KMS-11 (cell line): ENCODE results near the gene CARD19.

Source experiments
- H2AFZ ChIP-seq: fragments of 200-600 bp; sonication (generic); 2 replicates; pipeline ENCODE4 v1.6.1; 2016; ENCODE audit warnings: antibody characterized with exemption, mixed run types, low read depth
- H3K27ac ChIP-seq: fragments of 200-600 bp; sonication (generic); 2 replicates; pipeline ENCODE4 v1.6.1; 2016; ENCODE audit warnings: mild to moderate bottlenecking, mixed run types
- H3K27me3 ChIP-seq: fragments of 200-600 bp; sonication (generic); 2 replicates; pipeline ENCODE4 v1.6.1; 2017; ENCODE audit warnings: mild to moderate bottlenecking, low read depth, mixed run types, moderate library complexity; ENCODE audit not compliant: insufficient read depth
- H3K36me3 ChIP-seq: fragments of 200-600 bp; sonication (generic); 2 replicates; pipeline ENCODE4 v1.6.1; 2017; ENCODE audit warnings: mild to moderate bottlenecking, mixed run types; ENCODE audit not compliant: insufficient read depth
- H3K4me1 ChIP-seq: fragments of 200-600 bp; sonication (generic); 2 replicates; pipeline ENCODE4 v1.6.1; 2016; ENCODE audit warnings: mild to moderate bottlenecking, low read depth, mixed run types; ENCODE audit not compliant: poor library complexity, severe bottlenecking
- H3K4me2 ChIP-seq: fragments of 200-600 bp; sonication (generic); 2 replicates; pipeline ENCODE4 v1.7.0; 2016; ENCODE audit warnings: mild to moderate bottlenecking, mixed run types
- H3K4me3 ChIP-seq: fragments of 200-600 bp; sonication (generic); IDR thresholded peaks from 2 replicates; pipeline ENCODE4 v1.6.1; 2017; ENCODE audit warnings: low read depth, low read length, mixed read lengths; ENCODE audit not compliant: insufficient read depth
- H3K79me2 ChIP-seq: fragments of 200-600 bp; sonication (generic); 2 replicates; pipeline ENCODE4 v1.6.1; 2016; ENCODE audit warnings: low read depth, mixed run types; ENCODE audit not compliant: insufficient read depth
- H3K9ac ChIP-seq: fragments of 200-600 bp; sonication (generic); 2 replicates; pipeline ENCODE4 v1.6.1; 2016; ENCODE audit warnings: mild to moderate bottlenecking, mixed run types
- H4K20me1 ChIP-seq: fragments of 200-600 bp; sonication (generic); 2 replicates; pipeline ENCODE4 v1.6.1; 2016; ENCODE audit warnings: mild to moderate bottlenecking, mixed run types; ENCODE audit not compliant: insufficient read depth
- CTCF ChIP-seq: fragments of 200-600 bp; sonication (generic); conservative IDR thresholded peaks from 2 replicates; pipeline ENCODE4 v1.6.1; 2017; ENCODE audit warnings: low read depth, mild to moderate bottlenecking, antibody characterized with exemption, low read length, moderate library complexity, mixed read lengths

CARD19 gene

GRCh38 chr9:93105620-93106019 is 9.6 kb downstream of the CARD19 start:
- H3K4me2 ChIP-seq, result no peak overlapping the region
- H3K9ac ChIP-seq, result no peak overlapping the region
- H3K27me3 ChIP-seq, result no peaks in the 10 kb centered on the region
- H3K79me2 ChIP-seq, result no peaks in the 10 kb centered on the region
- H3K27ac ChIP-seq, result no peak overlapping the region
- no peak for TF ChIP-seq CTCF
- no peak overlapping the region for H3K4me3 ChIP-seq
- peaks cover 8% of the 10 kb centered on the region for H3K4me1 ChIP-seq
- H4K20me1 ChIP-seq, result no peaks in the 10 kb centered on the region
- no peak overlapping the region for H2AFZ ChIP-seq
- no peaks in the 10 kb centered on the region for H3K36me3 ChIP-seq

- Histone ChIP-seq H3K9ac (no peak overlapping the region), H3K36me3 (no peaks in the 10 kb centered on the region), H2AFZ (no peak overlapping the region), H3K4me1 (peaks cover 9% of the 10 kb centered on the region), H3K27ac (no peak overlapping the region), H3K79me2 (no peaks in the 10 kb centered on the region), H3K4me3 (no peak overlapping the region), H3K4me2 (no peak overlapping the region), H4K20me1 (no peaks in the 10 kb centered on the region), H3K27me3 (no peaks in the 10 kb centered on the region)
- TF ChIP-seq CTCF, result no peak
These were observed 11.3 kb downstream of the CARD19 start for GRCh38 chr9:93107151-93107824.

GRCh38 chr9:93107825-93108161 is 11.8 kb downstream of the CARD19 start:
- Histone ChIP-seq H2AFZ (no peak overlapping the region), H4K20me1 (no peaks in the 10 kb centered on the region), H3K4me2 (no peak overlapping the region), H3K27me3 (no peaks in the 10 kb centered on the region), H3K36me3 (no peaks in the 10 kb centered on the region), H3K27ac (no peak overlapping the region), H3K4me1 (peaks cover 14% of the 10 kb centered on the region), H3K4me3 (no peak overlapping the region), H3K79me2 (no peaks in the 10 kb centered on the region), H3K9ac (no peak overlapping the region)
- TF ChIP-seq CTCF, result no peak

GRCh38 chr9:93108291-93109041 is 12.4 kb downstream of the CARD19 start:
- no peak overlapping the region for H3K4me3 ChIP-seq
- H3K9ac ChIP-seq, result no peak overlapping the region
- no peaks in the 10 kb centered on the region for H3K27me3 ChIP-seq
- H3K79me2 ChIP-seq, result no peaks in the 10 kb centered on the region
- no peaks in the 10 kb centered on the region for H4K20me1 ChIP-seq
- no peak for TF ChIP-seq CTCF
- no peak overlapping the region for H2AFZ ChIP-seq
- no peak overlapping the region for H3K27ac ChIP-seq
- H3K4me2 ChIP-seq, result no peak overlapping the region
- peaks cover 21% of the 10 kb centered on the region for H3K4me1 ChIP-seq
- no peaks in the 10 kb centered on the region for H3K36me3 ChIP-seq
